ENCODE measurements around the gene VKORC1. TPM values are rescaled to one million over a fixed set of nuclear protein-coding genes. Genes with fewer than 3 reads are reported as not detected.

VKORC1 gene
- polyA plus RNA-seq, 5 donors, result 61.7 to 78.7 (median 69.5) TPM

GRCh38 chr16:31072540-31073141, 22.0 kb downstream of the VKORC1 start:
- DNase-seq, result no peak

GRCh38 chr16:31071861-31072260, 22.7 kb downstream of the VKORC1 start:
- DNase-seq, result no peak

- DNase-seq, result no peak
Observed at GRCh38 chr16:31067342-31067741, 27.3 kb downstream of the VKORC1 start.

GRCh38 chr16:31064882-31065461, 29.6 kb downstream of the VKORC1 start:
- DNase-seq, result no peak

- DNase-seq, result no peak
Observed at GRCh38 chr16:31063843-31064611, 30.6 kb downstream of the VKORC1 start.

GRCh38 chr16:31063495-31063842, 31.1 kb downstream of the VKORC1 start:
- no peak for DNase-seq

- DNase-seq, result no peak
Observed at GRCh38 chr16:31061813-31062440, 32.7 kb downstream of the VKORC1 start.

- no peak for DNase-seq
Observed at GRCh38 chr16:31061126-31061812, 33.3 kb downstream of the VKORC1 start.

- DNase-seq, result no peak
Observed at GRCh38 chr16:31055613-31056012, 39.0 kb downstream of the VKORC1 start.

- DNase-seq, result no peak
Observed at GRCh38 chr16:31052114-31052513, 42.5 kb downstream of the VKORC1 start.

- no peak for DNase-seq
Observed at GRCh38 chr16:31050280-31051030, 44.1 kb downstream of the VKORC1 start.

GRCh38 chr16:31043898-31044481, 50.6 kb downstream of the VKORC1 start:
- DNase-seq, result no peak

GRCh38 chr16:31043352-31043751, 51.2 kb downstream of the VKORC1 start:
- DNase-seq, result no peak

GRCh38 chr16:31042866-31043265, 51.7 kb downstream of the VKORC1 start:
- no peak for DNase-seq

Other genes with a start within 250 kb of the VKORC1 start
- gene BCL7C, start 200.7 kb downstream of the VKORC1 start, polyA plus RNA-seq (ENCODE audit: insufficient read depth in 1 of 5, insufficient read length in 5 of 5, low replicate concordance in 1 of 5), result 10 to 100 TPM; 37.5 to 61.4 (median 43.5) TPM
- 10 to 100 TPM in 3 of 5 donors, 1 to 10 TPM in 2; 7.8 to 12.5 (median 10.2) TPM for gene CTF1, start 198.2 kb downstream of the VKORC1 start, polyA plus RNA-seq (ENCODE audit: insufficient read depth in 1 of 5, insufficient read length in 5 of 5, low replicate concordance in 1 of 5)
- gene FBXL19, start 171.2 kb downstream of the VKORC1 start, polyA plus RNA-seq (ENCODE audit: insufficient read depth in 1 of 5, insufficient read length in 5 of 5, low replicate concordance in 1 of 5), result 10 to 100 TPM; 13.9 to 29.4 (median 18.1) TPM
- 10 to 100 TPM; 16.0 to 21.9 (median 19.8) TPM for gene ORAI3, start 145.7 kb downstream of the VKORC1 start, polyA plus RNA-seq (ENCODE audit: insufficient read depth in 1 of 5, insufficient read length in 5 of 5, low replicate concordance in 1 of 5)
- 10 to 100 TPM; 11.5 to 19.7 (median 13.0) TPM for gene SETD1A, start 137.0 kb downstream of the VKORC1 start, polyA plus RNA-seq (ENCODE audit: insufficient read depth in 1 of 5, insufficient read length in 5 of 5, low replicate concordance in 1 of 5)
- 1 to 10 TPM; 3.3 to 6.4 (median 4.5) TPM for gene HSD3B7, start 109.6 kb downstream of the VKORC1 start, polyA plus RNA-seq (ENCODE audit: insufficient read depth in 1 of 5, insufficient read length in 5 of 5, low replicate concordance in 1 of 5)
- gene STX1B, start 84.2 kb downstream of the VKORC1 start, polyA plus RNA-seq (ENCODE audit: insufficient read depth in 1 of 5, insufficient read length in 5 of 5, low replicate concordance in 1 of 5), result under 1 TPM; 0.37 to 0.70 (median 0.43) TPM
- gene STX4, start 61.2 kb downstream of the VKORC1 start, polyA plus RNA-seq (ENCODE audit: insufficient read depth in 1 of 5, insufficient read length in 5 of 5, low replicate concordance in 1 of 5), result 10 to 100 TPM; 33.7 to 48.4 (median 40.5) TPM
- gene ZNF668, start 20.6 kb downstream of the VKORC1 start, polyA plus RNA-seq (ENCODE audit: insufficient read depth in 1 of 5, insufficient read length in 5 of 5, low replicate concordance in 1 of 5), result 1 to 10 TPM; 3.6 to 8.1 (median 4.6) TPM
- gene ZNF646, start 20.4 kb downstream of the VKORC1 start, polyA plus RNA-seq (ENCODE audit: insufficient read depth in 1 of 5, insufficient read length in 5 of 5, low replicate concordance in 1 of 5), result 10 to 100 TPM in 4 of 5 donors, 1 to 10 TPM in 1; 9.7 to 13.8 (median 12.7) TPM
- 1 to 10 TPM; 1.1 to 2.1 (median 1.9) TPM for gene PRSS53, start 5.9 kb downstream of the VKORC1 start, polyA plus RNA-seq (ENCODE audit: insufficient read depth in 1 of 5, insufficient read length in 5 of 5, low replicate concordance in 1 of 5)
- gene BCKDK, start 13.6 kb upstream of the VKORC1 start, polyA plus RNA-seq (ENCODE audit: insufficient read depth in 1 of 5, insufficient read length in 5 of 5, low replicate concordance in 1 of 5), result 10 to 100 TPM; 27.8 to 42.2 (median 36.7) TPM
- 10 to 100 TPM; 55.8 to 73.0 (median 67.2) TPM for gene KAT8, start 22.9 kb upstream of the VKORC1 start, polyA plus RNA-seq (ENCODE audit: insufficient read depth in 1 of 5, insufficient read length in 5 of 5, low replicate concordance in 1 of 5)
- gene PRSS8, start 40.9 kb upstream of the VKORC1 start, polyA plus RNA-seq (ENCODE audit: insufficient read depth in 1 of 5, insufficient read length in 5 of 5, low replicate concordance in 1 of 5), result 100 to 1,000 TPM in 3 of 5 donors, 10 to 100 TPM in 2; 84.0 to 149 (median 119) TPM
- 1 to 10 TPM; 1.6 to 3.4 (median 2.2) TPM for gene PRSS36, start 55.3 kb upstream of the VKORC1 start, polyA plus RNA-seq (ENCODE audit: insufficient read depth in 1 of 5, insufficient read length in 5 of 5, low replicate concordance in 1 of 5)
- 100 to 1,000 TPM; 673 to 814 (median 691) TPM for gene FUS, start 85.3 kb upstream of the VKORC1 start, polyA plus RNA-seq (ENCODE audit: insufficient read depth in 1 of 5, insufficient read length in 5 of 5, low replicate concordance in 1 of 5)
- gene PYCARD, start 108.0 kb upstream of the VKORC1 start, polyA plus RNA-seq (ENCODE audit: insufficient read depth in 1 of 5, insufficient read length in 5 of 5, low replicate concordance in 1 of 5), result 10 to 100 TPM; 12.7 to 27.8 (median 14.0) TPM
- gene TRIM72, start 119.3 kb upstream of the VKORC1 start, polyA plus RNA-seq (ENCODE audit: insufficient read depth in 1 of 5, insufficient read length in 5 of 5, low replicate concordance in 1 of 5), result 1 to 10 TPM in 1 of 5 donors, under 1 TPM in 4; 0.13 to 2.5 (median 0.15) TPM
- not detected for gene PYDC1, start 122.3 kb upstream of the VKORC1 start, polyA plus RNA-seq (ENCODE audit: insufficient read depth in 1 of 5, insufficient read length in 5 of 5, low replicate concordance in 1 of 5)
- gene ITGAM, start 165.2 kb upstream of the VKORC1 start, polyA plus RNA-seq (ENCODE audit: insufficient read depth in 1 of 5, insufficient read length in 5 of 5, low replicate concordance in 1 of 5), result 1 to 10 TPM; 1.9 to 4.2 (median 3.1) TPM